Stimulated activated effector memory CD8-positive, alpha-beta T cell treated with anti-CD3 and anti-CD28 coated beads, Interleukin-12 subunit alpha, Interleukin-12 subunit beta, amount 100 ng/mL, for 72 hours (primary cell): ENCODE results near the gene TMEM132C.
"Not testable (repeated sequence)": the region's sequence is repeated elsewhere in the genome, so short reads cannot be mapped to it uniquely, and the experiment has no call there.

Experiments
- ATAC-seq: fragments of 150-1000 bp; cut with Tn5 transposase; 2 replicates; pipeline ENCODE4 v1.10.0; 2021
- DNase-seq, 2 donors: peaks; one replicate each; pipeline ENCODE4 v3.0.0; 2021 to 2022; ENCODE audit warnings: low spot score in 2 of 2
- H3K27ac Mint-ChIP-seq: one replicate; pipeline ENCODE4 v1.8.0; 2022; ENCODE audit warnings: mild to moderate bottlenecking, mixed read lengths
- H3K36me3 Mint-ChIP-seq: one replicate; pipeline ENCODE4 v1.8.0; 2022; ENCODE audit warnings: mild to moderate bottlenecking, mixed read lengths
- H3K4me1 Mint-ChIP-seq: one replicate; pipeline ENCODE4 v1.8.0; 2022; ENCODE audit warnings: mixed read lengths
- H3K4me3 Mint-ChIP-seq: one replicate; pipeline ENCODE4 v1.8.0; 2022; ENCODE audit warnings: mild to moderate bottlenecking, mixed read lengths
- H3K9me3 Mint-ChIP-seq: one replicate; pipeline ENCODE4 v1.8.0; 2022; ENCODE audit warnings: mixed read lengths

The TMEM132C gene

DNA sequence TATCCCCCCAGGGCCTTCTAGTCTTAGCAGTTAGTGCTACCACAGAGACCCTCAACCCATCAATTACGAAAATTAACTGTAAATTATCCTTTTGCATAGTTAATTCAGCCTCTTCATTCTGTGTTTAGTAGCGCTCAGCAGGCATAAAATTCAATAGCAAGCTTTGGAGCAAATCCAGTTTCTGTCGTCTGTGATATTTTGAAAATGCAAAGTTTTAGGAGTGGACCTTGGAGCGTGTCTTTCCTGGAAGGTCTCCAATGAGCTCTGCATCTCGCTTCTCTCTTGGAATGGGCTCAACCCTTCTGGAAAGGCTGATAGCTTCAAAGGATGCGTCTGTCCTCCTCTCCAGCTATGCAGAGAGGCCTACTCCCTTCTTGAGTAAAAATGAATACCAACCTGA is 333.9 kb downstream of the TMEM132C start:
- H3K4me1 Mint-ChIP-seq, result no peaks in the 10 kb centered on the region
- no peak overlapping the region for H3K27ac Mint-ChIP-seq
- DNase-seq (no peak), ATAC-seq (no peak)
- no peaks in the 10 kb centered on the region for H3K9me3 Mint-ChIP-seq
- H3K4me3 Mint-ChIP-seq, result no peak overlapping the region
- H3K36me3 Mint-ChIP-seq, result no peaks in the 10 kb centered on the region

DNA sequence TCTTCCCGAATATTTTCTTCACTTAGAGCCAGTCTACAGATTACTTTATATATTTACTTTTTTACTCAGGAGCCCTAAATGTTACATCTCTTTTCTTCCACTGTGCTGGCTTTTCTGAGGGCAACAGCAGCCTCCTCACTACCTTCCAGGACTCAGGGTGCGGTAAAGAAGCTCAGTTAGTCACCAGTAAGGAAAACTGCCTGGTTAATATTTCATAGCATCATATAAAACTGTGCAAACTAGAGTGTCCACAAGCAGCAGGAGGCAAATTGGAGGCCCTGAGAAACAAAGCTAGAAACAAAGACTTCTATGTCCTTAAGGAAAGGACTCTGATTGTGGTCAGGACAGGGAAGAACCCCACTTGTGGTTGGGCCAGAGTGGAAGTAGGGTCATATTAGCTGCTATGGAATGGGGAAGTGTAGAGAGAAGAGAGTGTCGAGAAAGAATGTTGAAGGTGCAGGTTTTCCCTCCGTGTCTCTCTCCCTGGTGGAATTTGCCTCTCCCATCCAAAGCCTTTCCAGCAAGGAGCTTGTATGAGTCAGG is 336.7 kb downstream of the TMEM132C start:
- H3K4me3 Mint-ChIP-seq, result no peak overlapping the region
- ATAC-seq, result no peak

DNA sequence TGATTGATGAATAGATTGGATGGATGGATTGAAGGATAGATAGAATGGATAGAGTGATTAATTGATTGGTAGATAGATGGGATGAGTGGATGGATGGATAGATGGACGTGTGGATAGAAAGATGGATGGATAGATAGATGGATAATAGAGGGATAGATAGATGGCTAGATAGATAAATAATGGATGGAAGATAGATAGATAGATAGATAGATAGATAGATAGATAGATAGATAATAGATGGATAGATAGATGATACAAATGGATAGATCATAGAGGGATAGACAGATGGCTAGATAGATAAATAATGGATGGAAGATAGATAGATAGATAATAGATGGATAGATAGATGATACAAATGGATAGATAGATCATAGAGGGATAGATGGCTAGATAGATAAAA is 337.2 kb downstream of the TMEM132C start:
- ATAC-seq, DNase-seq, H3K27ac Mint-ChIP-seq, H3K4me3 Mint-ChIP-seq, H3K9me3 Mint-ChIP-seq, H3K4me1 Mint-ChIP-seq, H3K36me3 Mint-ChIP-seq: not testable (repeated sequence)

More for the DNA sequence above, 336.7 kb downstream of the TMEM132C start:
- Mint-ChIP-seq H3K36me3 (no peaks in the 10 kb centered on the region), H3K27ac (no peak overlapping the region), H3K4me1 (no peaks in the 10 kb centered on the region), H3K9me3 (no peaks in the 10 kb centered on the region)
- no peak for DNase-seq

DNA sequence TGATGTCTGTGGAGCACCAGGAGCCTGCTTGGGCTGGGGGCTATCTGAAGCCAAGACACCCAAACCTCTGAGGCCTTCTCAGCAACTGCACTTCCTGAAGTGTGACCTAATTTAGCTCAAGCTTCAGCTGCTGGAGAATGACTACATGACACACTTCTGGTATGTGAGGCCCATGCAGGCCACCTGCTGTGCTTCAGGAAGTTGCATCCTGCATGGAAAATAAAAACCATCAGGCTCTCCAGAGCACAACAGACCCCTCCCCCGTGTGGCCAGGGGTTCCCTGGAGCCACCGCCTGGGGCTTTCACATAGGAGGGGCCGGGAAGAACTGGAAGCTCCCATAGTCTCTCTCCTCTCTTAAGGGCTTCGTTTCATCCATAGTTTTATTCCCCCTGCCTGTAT is 339.1 kb downstream of the TMEM132C start:
- no peak for DNase-seq
- Mint-ChIP-seq H3K4me3 (no peak overlapping the region), H3K9me3 (no peaks in the 10 kb centered on the region), H3K4me1 (no peaks in the 10 kb centered on the region), H3K36me3 (no peaks in the 10 kb centered on the region), H3K27ac (no peak overlapping the region)
- peak; percentile 34 for ATAC-seq

DNA sequence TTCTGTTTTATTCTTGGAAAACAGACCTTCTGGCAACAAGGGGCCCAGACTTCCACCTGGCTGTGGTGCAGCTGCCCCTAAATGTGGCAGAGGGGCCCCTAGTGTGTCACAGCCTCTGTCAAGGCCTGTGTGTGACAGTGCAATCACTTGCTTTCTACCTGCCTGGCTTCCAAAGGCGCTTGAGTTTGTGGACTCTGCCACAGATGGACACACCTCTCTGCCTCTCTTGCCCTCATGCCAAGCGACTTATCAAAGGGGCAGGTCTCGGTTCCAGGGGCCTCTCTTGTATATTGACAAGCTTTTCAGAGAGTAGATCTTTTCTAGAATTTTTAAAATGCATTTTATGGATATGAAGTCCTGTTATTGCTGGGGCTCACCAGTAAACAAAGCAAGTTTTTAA is 339.6 kb downstream of the TMEM132C start:
- H3K27ac Mint-ChIP-seq, result no peak overlapping the region
- no peak overlapping the region for H3K4me3 Mint-ChIP-seq
- DNase-seq, result no peak
- no peak for ATAC-seq
- no peaks in the 10 kb centered on the region for H3K9me3 Mint-ChIP-seq
- no peaks in the 10 kb centered on the region for H3K4me1 Mint-ChIP-seq
- no peaks in the 10 kb centered on the region for H3K36me3 Mint-ChIP-seq

DNA sequence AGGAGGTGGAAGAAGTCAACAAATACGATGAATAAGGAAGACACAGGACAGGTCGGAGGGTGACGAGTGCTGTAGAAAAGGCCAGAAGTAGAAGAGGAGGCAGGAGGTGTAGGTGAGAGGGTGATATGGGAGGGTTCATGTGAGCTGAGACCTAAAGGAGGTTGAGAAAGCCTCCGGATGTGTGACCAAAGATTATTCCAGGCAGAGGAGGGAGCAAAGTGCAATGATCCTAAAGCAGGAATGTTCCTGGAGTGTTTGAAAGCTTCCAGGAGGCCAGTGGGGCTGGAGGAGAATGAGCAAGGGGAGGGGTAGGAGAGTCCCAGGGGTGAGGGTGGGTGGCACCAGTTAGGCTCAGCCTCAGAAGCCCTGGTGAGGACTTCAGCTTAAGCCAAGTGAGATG is 340.0 kb downstream of the TMEM132C start:
- H3K36me3 Mint-ChIP-seq, result no peaks in the 10 kb centered on the region
- H3K9me3 Mint-ChIP-seq, result no peaks in the 10 kb centered on the region
- no peak overlapping the region for H3K4me3 Mint-ChIP-seq
- H3K27ac Mint-ChIP-seq, result no peak overlapping the region
- ATAC-seq (no peak), DNase-seq (no peak)
- H3K4me1 Mint-ChIP-seq, result no peaks in the 10 kb centered on the region

DNA sequence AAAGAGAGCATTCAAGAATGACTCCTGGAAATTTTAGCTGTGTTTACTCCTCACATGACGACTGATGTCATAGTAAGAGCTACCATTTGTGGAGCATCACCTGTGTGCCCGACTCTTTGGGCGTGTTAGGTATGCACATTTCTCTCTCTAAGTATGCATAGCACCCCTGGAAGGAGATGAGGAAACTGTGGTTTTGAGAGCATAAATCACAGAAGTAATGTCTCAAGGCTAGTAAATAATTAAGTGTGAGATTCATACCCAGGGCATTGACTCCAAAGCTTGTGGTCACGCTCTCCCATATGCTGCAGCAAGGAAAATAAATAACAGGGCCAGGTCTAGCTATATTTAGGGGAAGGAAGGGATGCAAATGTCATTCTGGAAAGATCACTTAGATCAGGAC is 340.7 kb downstream of the TMEM132C start:
- Mint-ChIP-seq H3K4me1 (no peaks in the 10 kb centered on the region), H3K4me3 (no peak overlapping the region)

DNA sequence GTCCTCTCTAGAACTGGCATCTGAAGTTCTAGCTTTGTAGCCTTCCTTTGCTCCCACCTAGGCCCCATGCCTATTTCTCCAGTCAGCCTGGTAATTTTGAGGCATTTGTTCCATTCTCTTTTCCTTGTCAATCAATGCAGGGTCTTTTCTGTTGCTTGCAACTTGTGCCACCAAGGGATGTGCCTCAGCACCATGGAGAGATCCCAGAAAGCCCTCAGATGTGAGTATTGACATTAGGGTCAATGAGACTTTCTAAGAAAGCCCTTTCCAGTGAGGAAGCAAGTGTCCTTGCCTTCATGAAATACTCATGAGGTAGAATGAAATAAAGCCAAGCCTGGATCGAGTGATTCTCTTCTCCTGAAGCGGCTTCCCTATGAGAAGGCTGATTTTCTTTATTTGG is 342.9 kb downstream of the TMEM132C start:
- Mint-ChIP-seq H3K9me3 (no peaks in the 10 kb centered on the region), H3K27ac (no peak overlapping the region), H3K36me3 (no peaks in the 10 kb centered on the region), H3K4me3 (no peak overlapping the region), H3K4me1 (no peaks in the 10 kb centered on the region)
- ATAC-seq (no peak), DNase-seq (no peak)

More for the DNA sequence above, 340.7 kb downstream of the TMEM132C start:
- no peak for ATAC-seq
- H3K27ac Mint-ChIP-seq, result no peak overlapping the region
- H3K36me3 Mint-ChIP-seq, result no peaks in the 10 kb centered on the region
- H3K9me3 Mint-ChIP-seq, result no peaks in the 10 kb centered on the region
- DNase-seq, result no peak

DNA sequence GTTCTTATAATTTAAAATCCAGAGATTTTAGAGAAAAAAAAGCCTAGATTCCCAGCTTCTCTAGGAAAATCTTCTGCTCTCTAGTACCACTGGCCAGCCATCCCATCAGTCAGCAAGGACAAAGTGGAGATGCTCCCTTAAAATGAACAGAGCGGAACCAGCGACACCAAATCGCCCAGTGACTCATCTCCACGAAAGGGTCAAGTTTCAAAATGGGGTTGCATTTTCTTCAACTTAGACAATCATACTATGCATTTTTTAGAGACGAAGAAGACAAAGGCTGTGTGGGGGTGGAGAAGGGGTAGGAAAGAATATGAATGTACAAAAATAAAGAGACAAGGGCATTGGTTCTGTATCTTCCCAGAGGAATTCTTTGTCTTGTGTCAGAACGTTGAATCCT is 344.8 kb downstream of the TMEM132C start:
- Mint-ChIP-seq H3K9me3 (no peaks in the 10 kb centered on the region), H3K4me3 (no peak overlapping the region), H3K36me3 (no peaks in the 10 kb centered on the region), H3K4me1 (no peaks in the 10 kb centered on the region), H3K27ac (no peak overlapping the region)
- ATAC-seq (no peak), DNase-seq (no peak)

DNA sequence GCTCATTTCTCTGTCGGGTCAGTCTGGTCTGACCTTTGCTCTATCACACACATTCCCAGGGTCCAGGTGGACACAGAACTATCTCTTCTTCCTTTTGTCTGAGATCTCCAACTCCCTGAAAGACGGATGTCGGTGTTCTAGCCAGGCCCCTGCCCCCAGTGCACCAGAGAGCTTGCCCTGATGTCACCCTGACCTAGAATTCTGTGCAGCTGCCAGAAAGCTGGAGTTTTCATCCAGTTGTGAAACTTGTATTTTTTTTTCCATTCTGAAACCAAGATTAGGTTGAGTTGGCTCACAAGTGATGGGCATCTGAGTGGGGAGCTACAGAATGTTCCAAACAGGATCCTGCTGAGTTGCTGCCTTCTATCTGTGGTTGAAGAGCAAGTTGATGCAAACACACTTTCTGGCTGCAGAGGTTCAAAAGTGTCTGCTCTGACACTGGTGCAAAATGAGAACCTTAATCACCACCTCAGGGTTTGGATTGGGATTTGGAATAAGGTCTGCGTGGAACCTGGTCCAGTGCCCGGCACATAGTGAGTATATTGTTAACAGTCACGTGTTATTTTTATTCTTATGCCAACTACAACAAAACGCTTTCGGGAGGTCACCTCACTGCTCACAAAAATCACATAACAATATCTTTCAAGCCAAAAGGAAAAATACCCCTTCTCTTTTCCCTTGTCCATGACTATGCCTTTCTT is 345.3 kb downstream of the TMEM132C start:
- H3K9me3 Mint-ChIP-seq, result no peaks in the 10 kb centered on the region
- DNase-seq (no peak), ATAC-seq (no peak)
- no peak overlapping the region for H3K27ac Mint-ChIP-seq
- no peak overlapping the region for H3K4me3 Mint-ChIP-seq
- no peaks in the 10 kb centered on the region for H3K36me3 Mint-ChIP-seq
- peaks cover 2% of the 10 kb centered on the region for H3K4me1 Mint-ChIP-seq

DNA sequence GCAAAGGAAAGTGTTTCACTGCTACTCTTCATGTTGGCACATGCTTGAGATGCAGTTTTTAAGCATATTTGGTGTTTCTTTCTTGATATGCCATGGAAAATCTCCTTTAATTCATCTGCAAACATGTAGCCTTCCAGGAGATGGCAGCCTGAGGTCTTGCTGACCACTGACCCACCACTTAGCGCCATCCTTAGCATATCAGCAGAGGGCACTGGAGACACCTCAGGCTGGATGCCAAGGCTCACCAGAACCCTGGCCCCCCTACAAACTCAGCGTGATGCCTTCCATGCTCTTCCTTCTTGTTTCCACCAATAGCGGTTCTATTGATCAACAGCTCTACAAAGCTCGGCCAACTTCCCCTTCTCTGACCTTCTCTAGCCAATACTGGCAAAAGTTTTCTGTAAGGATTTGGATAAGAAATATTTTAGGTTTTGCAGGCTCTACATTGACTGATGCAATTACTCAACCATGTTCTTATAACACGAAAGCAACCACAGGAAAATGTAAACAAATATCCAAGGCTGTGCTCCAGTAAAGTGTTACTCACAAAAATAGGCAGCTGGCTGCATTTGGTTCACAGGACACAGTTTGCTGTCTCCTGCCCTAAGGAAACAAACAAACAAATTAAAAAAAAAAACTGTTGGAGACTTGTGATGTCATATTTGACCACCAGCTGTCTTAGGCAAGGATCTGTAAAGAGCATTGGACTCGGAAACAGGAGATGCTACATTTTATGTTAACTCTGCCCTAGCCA is 347.0 kb downstream of the TMEM132C start:
- DNase-seq (no peak), ATAC-seq (no peak)
- Mint-ChIP-seq H3K36me3 (no peaks in the 10 kb centered on the region), H3K4me3 (no peak overlapping the region), H3K27ac (no peak overlapping the region), H3K4me1 (peaks cover 6% of the 10 kb centered on the region), H3K9me3 (no peaks in the 10 kb centered on the region)

DNA sequence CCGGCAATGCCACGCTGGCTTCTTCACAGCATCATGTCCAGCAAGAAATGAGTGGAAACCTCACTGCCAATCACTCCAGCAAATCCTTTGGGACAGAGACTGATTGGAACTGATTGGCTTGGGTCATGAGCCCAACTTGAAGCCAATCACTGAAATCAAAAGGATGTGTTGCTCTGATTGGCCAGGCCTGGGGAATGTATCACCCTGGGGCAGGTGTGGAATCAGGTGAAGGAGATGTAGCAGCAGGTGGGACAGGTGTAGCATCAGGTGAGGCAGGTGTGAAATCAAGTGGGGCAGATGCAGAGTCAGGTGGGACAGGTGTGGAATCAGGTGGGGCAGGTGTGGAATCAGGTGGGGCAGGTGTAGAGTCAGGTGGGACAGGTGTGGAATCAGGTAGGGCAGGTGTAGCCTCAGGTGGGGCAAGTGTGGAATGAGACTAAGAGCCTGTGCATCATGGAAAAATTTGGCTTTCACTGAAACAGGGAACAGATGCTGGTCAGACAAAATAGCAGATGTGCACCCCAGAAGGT is 350.4 kb downstream of the TMEM132C start:
- H3K27ac Mint-ChIP-seq, result no peak overlapping the region
- DNase-seq (no peak), ATAC-seq (no peak)
- peaks cover 6% of the 10 kb centered on the region for H3K4me1 Mint-ChIP-seq
- H3K9me3 Mint-ChIP-seq, result no peaks in the 10 kb centered on the region
- H3K4me3 Mint-ChIP-seq, result no peak overlapping the region
- H3K36me3 Mint-ChIP-seq, result no peaks in the 10 kb centered on the region

DNA sequence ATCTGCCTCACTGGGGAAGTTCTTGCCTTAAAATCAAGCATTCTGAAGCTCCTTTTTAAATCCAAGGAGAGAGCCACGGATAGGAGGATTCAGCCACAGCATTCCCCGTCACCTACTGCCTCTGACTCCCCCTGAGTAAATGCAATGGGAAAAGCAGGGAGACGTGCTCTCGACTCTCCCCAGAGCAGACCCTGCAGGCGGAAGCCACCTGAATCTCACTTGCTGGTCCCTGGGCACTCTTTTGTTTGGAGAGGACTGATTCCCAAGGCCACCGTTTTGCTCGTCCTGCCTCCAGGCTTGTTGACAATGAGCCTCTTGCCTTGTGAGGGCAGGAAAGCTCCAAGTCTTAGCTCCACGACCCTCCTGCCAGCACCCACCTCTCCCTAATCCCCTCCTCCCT is 352.3 kb downstream of the TMEM132C start:
- no peaks in the 10 kb centered on the region for H3K9me3 Mint-ChIP-seq
- H3K27ac Mint-ChIP-seq, result no peak overlapping the region
- H3K4me1 Mint-ChIP-seq, result peaks cover 6% of the 10 kb centered on the region
- ATAC-seq (no peak), DNase-seq (no peak)
- H3K4me3 Mint-ChIP-seq, result no peak overlapping the region
- no peaks in the 10 kb centered on the region for H3K36me3 Mint-ChIP-seq

DNA sequence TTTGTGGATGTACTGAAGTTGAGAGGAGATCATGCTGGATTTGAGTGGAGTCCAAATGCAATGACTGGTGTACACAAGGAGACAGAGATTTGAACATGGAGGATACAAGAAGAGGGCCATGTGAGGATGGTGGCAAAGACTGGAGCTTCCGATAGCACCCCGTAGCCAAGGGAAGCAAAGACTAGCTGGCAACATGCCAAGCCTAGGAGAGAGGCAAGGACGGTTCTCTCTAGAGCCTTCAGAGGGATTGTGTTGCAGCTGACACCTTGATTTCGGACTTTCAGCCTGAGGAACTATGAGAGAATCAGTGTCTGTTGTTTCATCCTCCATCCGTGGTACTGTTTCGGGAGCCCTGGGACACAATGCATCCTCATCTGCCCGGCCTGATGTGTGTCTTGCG is 354.3 kb downstream of the TMEM132C start:
- no peak for ATAC-seq

DNA sequence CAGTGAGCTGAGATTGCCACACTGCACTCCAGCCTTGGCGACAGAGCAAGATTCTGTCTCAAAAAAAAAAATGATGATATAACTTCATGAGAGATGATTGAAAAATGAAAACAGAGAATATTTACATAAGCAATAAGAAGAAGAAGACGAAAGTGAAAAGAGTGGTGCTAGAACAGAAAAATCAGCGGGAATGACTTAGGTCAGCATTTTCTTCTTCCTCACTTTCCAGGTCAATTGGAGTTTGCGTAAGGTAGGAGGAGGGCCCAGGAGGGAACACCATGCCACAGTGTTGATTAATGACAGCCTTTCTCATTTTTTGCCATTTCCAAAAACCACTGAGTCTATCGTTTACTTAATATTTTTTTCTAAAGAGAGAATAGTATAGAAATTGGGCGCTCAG is 356.8 kb downstream of the TMEM132C start:
- no peak overlapping the region for H3K4me3 Mint-ChIP-seq
- no peaks in the 10 kb centered on the region for H3K9me3 Mint-ChIP-seq
- ATAC-seq (no peak), DNase-seq (no peak)
- no peaks in the 10 kb centered on the region for H3K36me3 Mint-ChIP-seq
- H3K27ac Mint-ChIP-seq, result no peak overlapping the region
- H3K4me1 Mint-ChIP-seq, result no peaks in the 10 kb centered on the region

More for the DNA sequence above, 354.3 kb downstream of the TMEM132C start:
- Mint-ChIP-seq H3K4me3 (no peak overlapping the region), H3K9me3 (no peaks in the 10 kb centered on the region), H3K4me1 (peaks cover 6% of the 10 kb centered on the region), H3K27ac (no peak overlapping the region), H3K36me3 (no peaks in the 10 kb centered on the region)
- DNase-seq, result no peak

DNA sequence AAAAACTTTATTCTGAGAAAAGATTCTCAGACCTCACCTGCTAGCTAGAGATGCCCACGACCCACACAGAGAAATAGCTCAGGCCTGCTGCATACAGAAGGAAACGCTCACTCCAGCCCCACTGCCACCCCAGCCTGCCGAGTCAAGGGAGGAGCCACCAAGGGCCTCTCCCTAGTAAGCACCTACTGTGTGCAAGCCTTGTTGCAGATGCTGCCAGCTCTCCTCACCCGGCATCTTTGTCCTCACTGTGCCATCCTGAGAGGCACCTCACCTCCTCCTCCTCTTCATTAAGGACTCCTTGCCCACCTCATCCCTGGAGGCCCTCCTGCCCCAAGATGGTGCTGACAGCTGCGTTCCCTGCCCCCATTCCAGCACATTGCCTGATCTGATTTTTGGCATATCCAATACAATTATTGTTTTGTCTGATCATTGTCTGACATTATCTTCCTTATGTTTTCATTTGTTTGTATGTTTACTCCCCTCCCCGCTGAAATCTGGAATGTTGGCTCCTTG is 359.9 kb downstream of the TMEM132C start:
- H3K27ac Mint-ChIP-seq, result no peak overlapping the region
- H3K4me3 Mint-ChIP-seq, result no peak overlapping the region
- no peaks in the 10 kb centered on the region for H3K9me3 Mint-ChIP-seq
- no peaks in the 10 kb centered on the region for H3K4me1 Mint-ChIP-seq
- H3K36me3 Mint-ChIP-seq, result no peaks in the 10 kb centered on the region
- DNase-seq, result no peak
- no peak for ATAC-seq
